H1 (cell line): ENCODE measurements around the gene CDK7. TPM values are rescaled to one million over a fixed set of nuclear protein-coding genes. Genes with fewer than 3 reads are reported as not detected.
A peak's percentile ranks its signal among the peaks of the same experiment; 100 is the strongest.

Experiments used
- CTCF ChIA-PET: fragments of 300-600 bp; sonication (Branson Sonifier 250); formaldehyde crosslinking; loops from one replicate; lab custom pipeline; 2021; ENCODE audit not compliant: partially characterized antibody; lab: Charles Lee
- POLR2A ChIA-PET: fragments of 300-600 bp; sonication (Branson Sonifier 250); formaldehyde crosslinking; loops from one replicate; lab custom pipeline; 2021; ENCODE audit warnings: inconsistent platforms; ENCODE audit not compliant: partially characterized antibody; lab: Charles Lee
- DNase-seq, 2 experiments: peaks; one replicate each; pipeline versions ENCODE4 v3.0.0 to v3.0.0-alpha.2; 2010 to 2022; ENCODE audit warnings: low spot score in 2 of 2, low read depth in 1 of 2, mixed read lengths in 1 of 2
- FAIRE-seq: peaks from 2 replicates; lab custom pipeline; 2011; peaks lifted over from hg19 to GRCh38; lab: Jason Lieb, UNC
- H2AFZ ChIP-seq: 2 replicates; pipeline ENCODE4 v1.8.1; 2012; ENCODE audit warnings: low read length, inconsistent platforms
- H2AK5ac ChIP-seq: 2 replicates; pipeline ENCODE4 v1.6.1; 2013; ENCODE audit warnings: low read depth, low read length
- H2BK120ac ChIP-seq: replicated peaks from 2 replicates; pipeline ENCODE3; 2013; ENCODE audit warnings: low read depth, low read length, inconsistent platforms
- H2BK12ac ChIP-seq: 2 replicates; pipeline ENCODE4 v1.6.1; 2013; ENCODE audit warnings: low read depth, low read length
- H2BK15ac ChIP-seq: 2 replicates; pipeline ENCODE4 v1.6.1; 2013; ENCODE audit warnings: low read length
- H2BK20ac ChIP-seq: 2 replicates; pipeline ENCODE4 v1.6.1; 2013; ENCODE audit warnings: low read length
- H2BK5ac ChIP-seq: 2 replicates; pipeline ENCODE4 v1.6.1; 2013; ENCODE audit warnings: low read depth, low read length
- H3K14ac ChIP-seq: 2 replicates; pipeline ENCODE4 v1.6.1; 2013; ENCODE audit warnings: inconsistent platforms; ENCODE audit not compliant: insufficient read length
- H3K18ac ChIP-seq: 2 replicates; pipeline ENCODE4 v1.6.1; 2013; ENCODE audit warnings: low read length; ENCODE audit errors: extremely low read depth
- H3K23ac ChIP-seq: 2 replicates; pipeline ENCODE4 v1.6.1; 2013; ENCODE audit warnings: inconsistent platforms; ENCODE audit not compliant: insufficient read length
- H3K23me2 ChIP-seq: 2 replicates; pipeline ENCODE4 v1.6.1; 2013; ENCODE audit warnings: low read depth, low read length
- H3K27ac ChIP-seq: 2 replicates; pipeline ENCODE4 v1.6.1; 2011; ENCODE audit warnings: low read depth, low read length, inconsistent platforms
- H3K27me3 ChIP-seq, 4 experiments: replicated peaks in 1 of 4; 1 replicate in 1 of 4; 2 replicates in 3 of 4; pipeline versions ENCODE4 v1.6.1 to v1.8.1; 2011 to 2013; ENCODE audit warnings: low read length in 3 of 4, mild to moderate bottlenecking in 3 of 4, inconsistent platforms in 2 of 4, mixed read lengths in 2 of 4, moderate library complexity in 1 of 4; ENCODE audit not compliant: control insufficient read depth in 3 of 4, insufficient read depth in 3 of 4; ENCODE audit errors: extremely low read depth in 1 of 4
- H3K36me3 ChIP-seq, 4 experiments: 2 replicates each; pipeline versions ENCODE4 v1.6.1 to v1.8.1; 2011 to 2013; ENCODE audit warnings: mild to moderate bottlenecking in 4 of 4, low read length in 3 of 4, moderate library complexity in 2 of 4, control low read depth in 1 of 4, inconsistent platforms in 1 of 4; ENCODE audit not compliant: insufficient read depth in 4 of 4, control insufficient read depth in 2 of 4
- H3K4ac ChIP-seq: replicated peaks from 2 replicates; pipeline ENCODE3; 2013; ENCODE audit warnings: low read length, low read depth, mixed read lengths, inconsistent platforms; ENCODE audit not compliant: insufficient read length
- H3K4me1 ChIP-seq, 4 experiments: replicated peaks in 1 of 4; 1 replicate in 1 of 4; 2 replicates in 3 of 4; pipeline versions ENCODE4 v1.6.1 to v1.8.1; 2011 to 2013; ENCODE audit warnings: low read length in 3 of 4, inconsistent platforms in 2 of 4, mixed read lengths in 1 of 4; ENCODE audit not compliant: insufficient read depth in 4 of 4, control insufficient read depth in 3 of 4
- H3K4me2 ChIP-seq, 2 experiments: 2 replicates each; pipeline versions ENCODE4 v1.6.1 to v1.8.1; 2011 to 2013; ENCODE audit warnings: low read depth in 2 of 2, low read length in 2 of 2, control low read depth in 1 of 2, inconsistent platforms in 1 of 2, mild to moderate bottlenecking in 1 of 2; ENCODE audit not compliant: insufficient read depth in 1 of 2
- H3K4me3 ChIP-seq, 4 experiments: fragments of 200-600, 300-600 bp in 1 of 4; sonication (generic), shearing (Covaris generic), sonication (Bioruptor Twin) in 1 of 4; 2 replicates each; pipeline versions ENCODE4 v1.5.1 to v1.8.1; 2011 to 2016; ENCODE audit warnings: low read length in 4 of 4, low read depth in 3 of 4, control low read depth in 2 of 4, inconsistent platforms in 2 of 4, mild to moderate bottlenecking in 2 of 4, mixed read lengths in 1 of 4, moderate library complexity in 1 of 4; ENCODE audit not compliant: insufficient read depth in 2 of 4; ENCODE audit errors: extremely low read depth in 1 of 4
- H3K56ac ChIP-seq: replicated peaks from 2 replicates; pipeline ENCODE3; 2013; ENCODE audit warnings: low read depth, mild to moderate bottlenecking, mixed read lengths, low read length, inconsistent platforms; ENCODE audit not compliant: insufficient read length
- H3K79me1 ChIP-seq: 2 replicates; pipeline ENCODE4 v1.6.1; 2013; ENCODE audit warnings: low read depth, low read length, control low read depth
- H3K79me2 ChIP-seq, 2 experiments: 2 replicates each; pipeline versions ENCODE4 v1.6.1 to v1.8.1; 2012 to 2013; ENCODE audit warnings: low read length in 2 of 2, mild to moderate bottlenecking in 2 of 2, inconsistent platforms in 1 of 2; ENCODE audit not compliant: insufficient read depth in 2 of 2, control insufficient read depth in 1 of 2
- H3K9ac ChIP-seq, 4 experiments: replicated peaks in 1 of 4; 1 replicate in 1 of 4; 2 replicates in 3 of 4; pipeline versions ENCODE4 v1.6.1 to v1.8.1; 2011 to 2013; ENCODE audit warnings: low read depth in 3 of 4, low read length in 3 of 4, control low read depth in 2 of 4, mild to moderate bottlenecking in 2 of 4, moderate library complexity in 2 of 4, inconsistent platforms in 1 of 4; ENCODE audit errors: extremely low read depth in 1 of 4
- H3K9me3 ChIP-seq, 2 experiments: 2 replicates each; pipeline versions ENCODE4 v1.6.1 to v1.8.1; 2012 to 2013; ENCODE audit warnings: mild to moderate bottlenecking in 2 of 2, moderate library complexity in 2 of 2, control low read depth in 1 of 2, inconsistent platforms in 1 of 2, low read depth in 1 of 2, low read length in 1 of 2, mixed read lengths in 1 of 2; ENCODE audit not compliant: insufficient read depth in 2 of 2
- H4K20me1 ChIP-seq, 2 experiments: replicated peaks in 1 of 2; 2 replicates each; pipeline versions ENCODE3 to v1.8.1; 2011 to 2013; ENCODE audit warnings: inconsistent platforms in 2 of 2, low read length in 2 of 2, mild to moderate bottlenecking in 1 of 2; ENCODE audit not compliant: insufficient read depth in 2 of 2, control insufficient read depth in 1 of 2
- H4K5ac ChIP-seq: 2 replicates; pipeline ENCODE4 v1.6.1; 2013; ENCODE audit warnings: low read length, low read depth, mixed read lengths, inconsistent platforms; ENCODE audit not compliant: insufficient read length
- H4K8ac ChIP-seq: 2 replicates; pipeline ENCODE4 v1.8.0; 2013; ENCODE audit warnings: mild to moderate bottlenecking, moderate library complexity, low read length, inconsistent platforms; ENCODE audit not compliant: insufficient read depth; ENCODE audit errors: extremely low read depth
- H4K91ac ChIP-seq: replicated peaks from 2 replicates; pipeline ENCODE3; 2013; ENCODE audit warnings: low read length, mixed read lengths, inconsistent platforms; ENCODE audit not compliant: insufficient read length
- BACH1 ChIP-seq: IDR thresholded peaks from 2 replicates; pipeline ENCODE4 v1.6.1; 2012; ENCODE audit warnings: low read length, improper control_type of control experiment
- CREB1 ChIP-seq: IDR thresholded peaks from 2 replicates; pipeline ENCODE4 v1.6.1; 2012; ENCODE audit warnings: inconsistent platforms
- CTCF ChIP-seq, 3 experiments: IDR thresholded peaks; 1 replicate in 2 of 3; 2 replicates in 1 of 3; pipeline versions ENCODE4 v1.5.1 to v1.6.1; 2011; ENCODE audit warnings: low read length in 3 of 3, mild to moderate bottlenecking in 3 of 3, inconsistent platforms in 2 of 3, low read depth in 1 of 3, moderate library complexity in 1 of 3; ENCODE audit not compliant: insufficient read depth in 1 of 3; ENCODE audit errors: control extremely low read depth in 1 of 3
- SIRT6 ChIP-seq: IDR thresholded peaks from one replicate; pipeline ENCODE4 v1.7.1; 2012; ENCODE audit warnings: low read length, inconsistent platforms
- TAF7 ChIP-seq: optimal IDR thresholded peaks from 2 replicates; pipeline ENCODE3; 2011; ENCODE audit warnings: low read depth, mild to moderate bottlenecking, inconsistent platforms, low read length, moderate library complexity, borderline replicate concordance
- WGBS, 2 experiments: shearing (Covaris generic) in 1 of 2; methylation state at CpG; one replicate each; pipeline versions ENCODE4 v1.1.6 to v1.1.7; 2013 to 2015; ENCODE audit warnings: low lambda C conversion rate in 2 of 2, mixed read lengths in 2 of 2, inconsistent platforms in 1 of 2, low coverage in 1 of 2, missing lambda C conversion rate in 1 of 2; ENCODE audit not compliant: insufficient replicate concordance in 2 of 2, insufficient coverage in 1 of 2, insufficient read length in 1 of 2; ENCODE audit errors: extremely low coverage in 1 of 2, missing lambda C conversion rate in 1 of 2; 5-methylcytosine and 5-hydroxymethylcytosine counted together
- polyA plus RNA-seq, 7 experiments: library from polyadenylated mRNA; depleted of rRNA in 3 of 7; stranded (reverse) in 5 of 7; unstranded in 2 of 7; fragments of >200 nt in 5 of 7; fragments of 200-250 nt in 2 of 7; gene quantifications; 1 replicate in 5 of 7; 2 replicates in 1 of 7; 4 replicates in 1 of 7; pipeline versions ENCODE4 v1.2.1 to v1.2.3, GENCODE V29; 2011 to 2013; ENCODE audit warnings: missing spikeins in 2 of 7, mixed read lengths in 2 of 7
- total RNA-seq: library from RNA; stranded (reverse); fragmentation: NEBNext Ultra II Directional; extraction: Animal tissue kit (Norgen Biotek cat#: 25700); gene quantifications from 2 replicates; pipeline ENCODE4 v1.2.1, GENCODE V29; 2021

Gene CDK7
- total and polyA plus RNA-seq, 2 of the 8 experiments (the other 6 are each of a cell fraction or from before 2014, with no cell fraction given), result 39.9 to 63.4 TPM

GRCh38 chr5:69295088-69295754 is 60.5 kb downstream of the CDK7 start:
- Histone ChIP-seq H2AFZ (peak overlapping the region; percentile 57; the same call in 1 of the 2 replicates), H2AK5ac (no peak overlapping the region)

More at GRCh38 chr5:69295088-69295754, 60.5 kb downstream of the CDK7 start:
- no peak for DNase-seq
- Histone ChIP-seq H2BK15ac (no peak overlapping the region), H3K4me3 (no peak overlapping the region), H3K9me3 (no peaks in the 10 kb centered on the region), H3K14ac (no peak overlapping the region), H3K9ac (no peak overlapping the region), H4K91ac (no peak overlapping the region), H2BK5ac (no peak overlapping the region), H3K4me1 (peaks cover 0 to 4% (median 1%) of the 10 kb centered on the region in 4 experiments; a peak in 3 of 7 replicates), H3K79me1 (no peaks in the 10 kb centered on the region), H3K23ac (no peak overlapping the region), H2BK12ac (no peak overlapping the region), H4K20me1 (no peaks in the 10 kb centered on the region), H3K4me2 (no peak overlapping the region), H2BK120ac (no peak overlapping the region), H3K27ac (0 out of 2 replicates have a peak overlapping the region, but pooled peaks have one; percentile 23), H3K36me3 (no peaks in the 10 kb centered on the region), H3K79me2 (no peaks in the 10 kb centered on the region), H2BK20ac (no peak overlapping the region), H3K23me2 (no peaks in the 10 kb centered on the region), H3K56ac (no peak overlapping the region)
- CTCF ChIA-PET, result interaction anchor here (0.6 to 1.7 kb wide), 2 partner anchors 99 to 271 kb away, joined by 5 read pairs; no protein-coding TSS in a partner anchor
- FAIRE-seq, result no peak
- TF ChIP-seq CREB1 (no peak), TAF7 (no peak), SIRT6 (no peak), BACH1 (no peak), CTCF (IDR thresholded peaks at IDR 0.05; ENCODE audit: control extremely low read depth in 1 of 3, insufficient read depth in 1 of 3, low read depth in 1 of 3, low read length in 3 of 3) (no peak)
- TF ChIP-seq, all 59 proteins: peak for 0
- H3K18ac ChIP-seq, result peak overlapping the region; percentile 49; the same call in 1 of the 2 replicates
- H3K4ac ChIP-seq, result no peak overlapping the region
- POLR2A ChIA-PET, result interaction anchor here (1.4 kb wide), 1 partner anchor 58 kb away, joined by 3 read pairs; no protein-coding TSS in a partner anchor
- H4K5ac ChIP-seq, result no peak overlapping the region
- H4K8ac ChIP-seq, result no peak overlapping the region
- H3K27me3 ChIP-seq, result no peaks in the 10 kb centered on the region
- 74% methylated on average over 10 of the region's 10 CpGs; no CpG with 5 or more reads in 1 of the 2 experiments for WGBS, 2 experiments
